ENCODE data around the gene ATP9B. TPM values are rescaled to one million over a fixed set of nuclear protein-coding genes. Genes with fewer than 3 reads are reported as not detected.

The ATP9B gene
- total RNA-seq, 1 donor from 2014 or later: 12.6 TPM

- H3K27ac ChIP-seq (replicated peaks): no peak overlapping the region
- H3K9me3 ChIP-seq (replicated peaks): no peaks in the 10 kb centered on the region
- intact Hi-C loops (cut with micrococcal nuclease): no loop called here
- no peaks in the 10 kb centered on the region for H3K27me3 ChIP-seq (ENCODE audit: low read depth)
- H3K4me3 ChIP-seq: no peak overlapping the region
- no peak for DNase-seq
- no peaks in the 10 kb centered on the region for H3K36me3 ChIP-seq
- no peak for TF ChIP-seq CTCF (IDR thresholded peaks at IDR 0.05; ENCODE audit: borderline replicate concordance)
- H3K4me1 ChIP-seq: peaks cover 11% of the 10 kb centered on the region
Observed at GRCh38 chr18:79105455-79105854, 36.3 kb downstream of the ATP9B start.

DNA sequence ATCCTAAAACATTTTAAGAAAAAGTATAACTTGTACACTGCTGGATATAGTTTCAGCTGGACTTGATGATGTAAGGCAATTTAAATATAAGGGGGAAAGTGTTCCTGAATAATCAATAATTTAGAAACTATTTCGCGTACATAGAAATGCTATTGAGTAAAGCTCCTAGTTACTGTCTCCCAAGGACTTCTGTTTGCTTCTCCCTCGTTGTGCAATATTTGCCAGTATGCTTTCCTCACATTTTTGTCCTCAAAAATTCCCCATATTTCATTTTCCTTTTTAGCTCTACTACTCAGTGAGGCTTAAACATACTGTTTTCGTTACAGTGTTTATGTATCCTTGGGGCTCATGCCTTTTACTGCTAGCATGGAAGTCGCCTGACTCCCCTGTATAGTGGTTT is 36.9 kb downstream of the ATP9B start:
- DNase-seq: no peak
- no peaks in the 10 kb centered on the region for H3K27me3 ChIP-seq (ENCODE audit: low read depth)
- intact Hi-C loops (cut with micrococcal nuclease): no loop called here
- peaks cover 11% of the 10 kb centered on the region for H3K4me1 ChIP-seq
- no peak for TF ChIP-seq CTCF (IDR thresholded peaks at IDR 0.05; ENCODE audit: borderline replicate concordance)
- no peak overlapping the region for H3K4me3 ChIP-seq
- no peaks in the 10 kb centered on the region for H3K9me3 ChIP-seq (replicated peaks)
- no peaks in the 10 kb centered on the region for H3K36me3 ChIP-seq
- no peak overlapping the region for H3K27ac ChIP-seq (replicated peaks)

DNA sequence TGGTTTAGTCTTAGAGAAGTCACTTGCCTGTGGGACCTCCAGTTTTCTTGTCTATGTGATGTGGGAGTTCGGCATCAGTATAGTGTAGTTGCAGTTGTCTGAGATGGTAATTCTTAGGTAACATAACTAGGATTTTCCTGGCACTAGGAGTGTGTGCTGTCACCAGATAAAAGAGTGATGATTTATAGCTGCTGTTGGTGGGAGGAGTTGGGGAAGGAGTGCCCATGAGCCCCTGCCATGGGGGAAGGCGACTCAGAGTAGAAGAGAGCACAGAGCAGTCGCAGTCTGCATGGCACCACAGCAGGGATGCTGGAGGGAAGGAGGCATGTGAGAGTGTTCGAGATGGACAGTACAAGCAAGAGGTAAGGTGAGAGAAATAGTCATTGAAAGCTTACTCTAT is 38.7 kb downstream of the ATP9B start:
- Histone ChIP-seq H3K9me3 (replicated peaks) (no peaks in the 10 kb centered on the region), H3K4me1 (peaks cover 11% of the 10 kb centered on the region), H3K4me3 (no peak overlapping the region), H3K27ac (replicated peaks) (no peak overlapping the region), H3K27me3 (ENCODE audit: low read depth) (no peaks in the 10 kb centered on the region), H3K36me3 (no peaks in the 10 kb centered on the region)
- TF ChIP-seq CTCF (IDR thresholded peaks at IDR 0.05; ENCODE audit: borderline replicate concordance): no peak
- intact Hi-C loops (cut with micrococcal nuclease): no loop called here
- DNase-seq: no peak

- Histone ChIP-seq H3K4me1 (peaks cover 11% of the 10 kb centered on the region), H3K9me3 (replicated peaks) (no peaks in the 10 kb centered on the region), H3K36me3 (peaks cover 6% of the 10 kb centered on the region), H3K4me3 (no peak overlapping the region), H3K27me3 (ENCODE audit: low read depth) (no peaks in the 10 kb centered on the region), H3K27ac (replicated peaks) (no peak overlapping the region)
- TF ChIP-seq CTCF (IDR thresholded peaks at IDR 0.05; ENCODE audit: borderline replicate concordance): no peak
- DNase-seq: no peak
- intact Hi-C loops (cut with micrococcal nuclease): no loop called here
Observed at GRCh38 chr18:79108549-79109215, 39.5 kb downstream of the ATP9B start.

- no peaks in the 10 kb centered on the region for H3K9me3 ChIP-seq (replicated peaks)
- TF ChIP-seq CTCF (IDR thresholded peaks at IDR 0.05; ENCODE audit: borderline replicate concordance): no peak
- no peak for DNase-seq
- intact Hi-C loops (cut with micrococcal nuclease): no loop called here
- H3K4me1 ChIP-seq: peaks cover 11% of the 10 kb centered on the region
- no peak overlapping the region for H3K27ac ChIP-seq (replicated peaks)
- H3K36me3 ChIP-seq: peaks cover 17% of the 10 kb centered on the region
- no peaks in the 10 kb centered on the region for H3K27me3 ChIP-seq (ENCODE audit: low read depth)
- H3K4me3 ChIP-seq: no peak overlapping the region
Observed at GRCh38 chr18:79111483-79111882, 42.3 kb downstream of the ATP9B start.

Data from left ventricle myocardium inferior (tissue), 1 donor.